ENCODE measurements around the gene HDDC3.
"Not testable (repeated sequence)": the region's sequence is repeated elsewhere in the genome, so short reads cannot be mapped to it uniquely, and the experiment has no call there.

HDDC3 gene

GRCh38 chr15:90929246-90930019, 2.9 kb downstream of the HDDC3 start:
- TF ChIP-seq CTCF (IDR thresholded peaks at IDR 0.05; ENCODE audit: borderline replicate concordance, insufficient read depth, low read depth, low read length) = no peak
- peak overlapping the region; percentile 70 for H3K4me3 ChIP-seq (ENCODE audit: low read depth, low read length)

DNA sequence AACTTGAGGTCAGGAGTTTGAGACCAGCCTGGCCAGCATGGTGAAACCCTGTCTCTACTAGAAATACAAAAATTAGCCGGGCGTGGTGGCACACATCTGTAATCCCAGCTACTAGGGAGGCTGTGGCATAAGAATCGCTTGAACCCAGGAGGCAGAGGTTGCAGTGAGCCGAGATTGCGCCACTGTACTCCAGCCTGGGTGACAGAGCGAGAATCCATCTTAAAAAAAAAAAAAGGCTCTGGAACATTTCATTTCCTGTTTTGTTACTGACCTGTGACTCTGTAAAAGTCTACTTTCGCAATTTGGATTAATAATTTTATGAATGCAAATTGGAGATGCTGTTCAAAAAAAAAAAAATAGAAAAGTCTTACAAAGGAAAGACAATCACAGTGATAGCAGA, 4.2 kb downstream of the HDDC3 start:
- not testable (repeated sequence) for H3K4me3 ChIP-seq (ENCODE audit: low read depth, low read length)

- H3K4me3 ChIP-seq (ENCODE audit: low read depth, low read length) = not testable (repeated sequence)
These were observed 5.6 kb downstream of the HDDC3 start for GRCh38 chr15:90926766-90927165.

GRCh38 chr15:90924375-90924774, 8.0 kb downstream of the HDDC3 start:
- H3K4me3 ChIP-seq (ENCODE audit: low read depth, low read length) = no peak overlapping the region
- no peak for TF ChIP-seq CTCF (IDR thresholded peaks at IDR 0.05; ENCODE audit: borderline replicate concordance, insufficient read depth, low read depth, low read length)

DNA sequence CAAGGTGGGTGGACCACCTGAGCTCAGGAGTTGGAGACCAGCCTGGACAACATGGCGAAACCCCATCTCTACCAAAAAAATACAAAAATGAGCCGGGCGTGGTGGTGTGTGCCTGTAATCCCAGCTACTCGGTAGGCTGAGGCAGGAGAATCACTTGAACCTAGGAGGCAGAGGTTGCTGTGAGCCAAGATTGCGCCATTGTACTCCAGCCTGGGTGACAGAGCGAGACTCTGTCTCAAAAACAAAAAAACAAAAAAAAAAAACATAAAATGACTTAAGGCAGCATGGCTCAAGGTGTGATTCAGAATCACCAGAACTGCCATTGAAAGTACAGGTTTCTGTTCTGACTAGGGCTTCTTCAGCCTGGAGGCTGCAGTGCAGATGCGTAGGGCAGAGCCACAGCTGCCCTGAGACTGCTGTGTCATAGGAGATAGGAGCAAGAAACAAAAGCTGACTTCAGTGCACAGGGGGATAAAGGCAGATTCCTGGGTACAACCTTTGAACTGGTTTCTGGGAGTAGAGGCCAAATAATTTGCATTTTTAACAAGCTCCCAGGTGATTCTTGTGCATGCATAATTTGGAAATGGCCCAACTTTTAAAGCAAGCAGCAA, 9.5 kb downstream of the HDDC3 start:
- H3K4me3 ChIP-seq (ENCODE audit: low read depth, low read length) = not testable (repeated sequence)

DNA sequence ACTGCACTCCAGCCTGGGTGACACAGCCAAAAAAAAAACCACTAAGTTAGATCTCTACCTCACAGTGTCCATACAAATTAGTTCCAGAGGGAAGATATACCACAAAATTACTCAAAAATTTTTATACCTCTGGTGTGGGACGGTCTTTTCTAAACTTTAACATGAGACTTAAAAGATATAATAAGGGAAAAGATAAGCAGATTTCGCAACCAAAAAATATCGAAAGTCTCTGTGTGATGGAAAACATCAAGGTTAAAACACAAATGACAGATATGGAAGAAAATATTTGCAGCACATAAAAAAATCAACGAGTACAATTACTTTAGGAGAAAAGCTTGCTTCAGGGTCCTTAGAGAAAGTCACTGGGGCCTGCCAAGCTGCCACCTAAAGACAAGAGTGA, 10.5 kb downstream of the HDDC3 start:
- no peak overlapping the region for H3K4me3 ChIP-seq (ENCODE audit: low read depth, low read length)
- TF ChIP-seq CTCF (IDR thresholded peaks at IDR 0.05; ENCODE audit: borderline replicate concordance, insufficient read depth, low read depth, low read length) = no peak

DNA sequence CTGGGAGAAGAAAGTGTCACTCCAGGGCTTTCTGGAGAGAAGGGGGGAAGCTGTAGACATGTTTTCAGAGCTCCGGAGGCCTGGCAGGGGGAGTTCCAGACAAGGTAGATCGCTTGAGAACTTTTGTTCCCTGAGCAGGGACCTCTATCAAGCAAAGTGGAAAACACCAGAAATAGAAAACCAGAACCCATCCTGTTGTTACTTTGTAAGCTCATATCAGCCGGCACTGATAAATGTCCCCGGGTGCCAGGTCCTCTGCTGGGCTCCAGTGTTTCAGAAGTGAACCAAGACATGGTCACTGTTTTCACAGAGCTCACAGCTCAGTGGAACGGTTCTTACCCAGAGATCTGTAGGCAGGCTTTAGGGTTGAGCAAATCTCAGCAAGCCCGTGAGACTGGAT, 13.5 kb downstream of the HDDC3 start:
- TF ChIP-seq CTCF (IDR thresholded peaks at IDR 0.05; ENCODE audit: borderline replicate concordance, insufficient read depth, low read depth, low read length) = no peak
- no peak overlapping the region for H3K4me3 ChIP-seq (ENCODE audit: low read depth, low read length)

DNA sequence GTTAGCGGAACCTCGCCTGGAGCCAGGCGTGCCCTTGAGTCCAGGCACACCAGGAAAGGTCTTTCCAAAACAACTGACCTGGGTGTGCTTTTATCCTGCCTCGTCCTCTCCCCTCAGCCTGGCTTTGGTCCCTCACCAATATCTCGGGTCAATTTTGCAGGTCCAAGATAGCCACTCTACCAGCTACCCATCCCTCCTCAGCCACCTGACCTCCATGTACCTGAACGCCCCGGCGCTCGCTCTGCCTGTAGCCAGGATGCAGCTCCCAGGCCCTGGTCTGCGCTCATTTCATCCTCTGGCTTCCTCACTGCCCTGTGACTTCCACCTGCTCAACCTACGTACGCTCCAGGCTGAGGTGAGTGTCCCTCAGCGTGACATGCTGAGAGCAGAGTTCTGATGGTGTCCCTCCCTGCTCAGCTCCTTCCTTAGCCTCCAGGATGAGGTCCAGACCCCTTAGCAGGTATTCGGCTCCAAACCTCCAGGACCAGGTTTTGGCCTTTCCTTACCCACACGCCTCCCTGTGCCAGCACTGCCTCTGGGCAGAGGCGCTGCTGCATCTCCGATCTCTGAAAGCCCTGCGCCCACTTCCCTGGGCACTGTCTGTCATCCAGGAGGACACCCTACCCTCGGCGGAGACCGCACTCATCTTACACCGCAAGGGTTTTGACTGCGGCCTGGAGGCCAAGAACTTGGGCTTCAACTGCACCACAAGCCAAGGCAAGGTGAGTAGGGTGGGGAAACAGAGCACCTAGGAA, 14.1 kb downstream of the HDDC3 start:
- no peak overlapping the region for H3K4me3 ChIP-seq (ENCODE audit: low read depth, low read length)
- TF ChIP-seq CTCF (IDR thresholded peaks at IDR 0.05; ENCODE audit: borderline replicate concordance, insufficient read depth, low read depth, low read length) = no peak
